HEK293 (cell line): Measurements from ENCODE around the gene EVA1B.

ENCODE experiments used
- CTCF ChIA-PET: fragments of 350-600 bp; formaldehyde crosslinking; extraction: SDS; loops from one replicate; lab custom pipeline; 2021; ENCODE audit warnings: antibody characterized with exemption; lab: Yijun Ruan, JAX
- POLR2A ChIA-PET: fragments of 300-600 bp; formaldehyde crosslinking; extraction: SDS; loops from one replicate; lab custom pipeline; 2020; ENCODE audit warnings: antibody characterized with exemption, inconsistent platforms; lab: Yijun Ruan, JAX
- H3K27ac ChIP-seq: fragments of 200-500 bp; sonication (Bioruptor generic); 2 replicates; pipeline ENCODE4 v1.5.1; 2014; ENCODE audit warnings: low read depth, low read length, control low read depth, inconsistent platforms; ENCODE audit errors: extremely low read depth
- H3K36me3 ChIP-seq, 2 experiments: fragments of 200-500 bp in 1 of 2; sonication (Bioruptor generic) in 1 of 2; 1 replicate in 1 of 2; 2 replicates in 1 of 2; pipeline ENCODE4 v1.5.1; 2014 to 2017; ENCODE audit warnings: inconsistent platforms in 2 of 2, low read length in 2 of 2; ENCODE audit not compliant: control insufficient read depth in 2 of 2, insufficient read depth in 1 of 2
- H3K4me1 ChIP-seq: fragments of 200-500 bp; sonication (Bioruptor generic); 2 replicates; pipeline ENCODE4 v1.5.1; 2014; ENCODE audit warnings: mild to moderate bottlenecking, low read length, inconsistent platforms; ENCODE audit not compliant: control insufficient read depth, insufficient read depth
- H3K4me3 ChIP-seq: 2 replicates; pipeline ENCODE4 v1.5.1; 2011; ENCODE audit warnings: low read depth, mild to moderate bottlenecking, control low read depth, low read length, moderate library complexity
- H3K9me3 ChIP-seq: fragments of 200-500 bp; sonication (Bioruptor generic); 2 replicates; pipeline ENCODE4 v1.5.1; 2014; ENCODE audit warnings: low read depth, low read length, inconsistent platforms; ENCODE audit not compliant: control insufficient read depth, insufficient read depth
- EGR2 ChIP-seq: fragments of 450-650 bp; formaldehyde crosslinking; IDR thresholded peaks from 2 replicates; pipeline ENCODE4 v1.5.1; 2016; ENCODE audit warnings: low read depth, missing biosample characterization, missing genetic modification characterization
- GLIS1 ChIP-seq: fragments of 450-650 bp; formaldehyde crosslinking; IDR thresholded peaks from 2 replicates; pipeline ENCODE4 v1.5.1; 2016; ENCODE audit warnings: missing biosample characterization, missing genetic modification characterization
- KLF1 ChIP-seq: fragments of 450-650 bp; formaldehyde crosslinking; IDR thresholded peaks from 2 replicates; pipeline ENCODE4 v1.5.1; 2016; ENCODE audit warnings: missing biosample characterization, missing genetic modification characterization
- KLF17 ChIP-seq: fragments of 450-650 bp; formaldehyde crosslinking; IDR thresholded peaks from 2 replicates; pipeline ENCODE4 v1.5.1; 2016; ENCODE audit warnings: missing biosample characterization, missing genetic modification characterization
- KLF9 ChIP-seq: fragments of 450-650 bp; formaldehyde crosslinking; IDR thresholded peaks from 2 replicates; pipeline ENCODE4 v1.5.1; 2016; ENCODE audit warnings: missing biosample characterization, missing genetic modification characterization, low read depth
- MEIS1 ChIP-seq: sonication (generic); formaldehyde crosslinking; IDR thresholded peaks from 2 replicates; pipeline ENCODE4 v1.8.1; 2022; ENCODE audit warnings: missing genetic modification reagents, mild to moderate bottlenecking, borderline replicate concordance
- SP2 ChIP-seq: fragments of 450-650 bp; formaldehyde crosslinking; IDR thresholded peaks from 2 replicates; pipeline ENCODE4 v1.5.1; 2016; ENCODE audit warnings: missing biosample characterization, missing genetic modification characterization
- SP7 ChIP-seq: fragments of 450-650 bp; formaldehyde crosslinking; IDR thresholded peaks from 2 replicates; pipeline ENCODE4 v1.5.1; 2016; ENCODE audit warnings: missing biosample characterization, missing genetic modification characterization
- ZBTB44 ChIP-seq: fragments of 450-650 bp; IDR thresholded peaks from 2 replicates; pipeline ENCODE4 v1.5.1; 2018; ENCODE audit warnings: missing biosample characterization, mild to moderate bottlenecking, missing genetic modification characterization
- ZBTB8A ChIP-seq: fragments of 450-650 bp; formaldehyde crosslinking; IDR thresholded peaks from 2 replicates; pipeline ENCODE4 v1.5.1; 2016; ENCODE audit warnings: missing biosample characterization, missing genetic modification characterization
- ZFP3 ChIP-seq: fragments of 450-650 bp; formaldehyde crosslinking; IDR thresholded peaks from 2 replicates; pipeline ENCODE4 v1.5.1; 2016; ENCODE audit warnings: low read depth, missing biosample characterization, missing genetic modification characterization
- ZNF184 ChIP-seq: fragments of 450-650 bp; IDR thresholded peaks from 2 replicates; pipeline ENCODE4 v1.5.1; 2018; ENCODE audit warnings: missing biosample characterization, mild to moderate bottlenecking, missing genetic modification characterization
- ZNF274 ChIP-seq, 2 experiments: fragments of 200-500 bp in 1 of 2; fragments of 450-650 bp in 1 of 2; sonication (Bioruptor generic) in 1 of 2; formaldehyde crosslinking in 1 of 2; IDR thresholded peaks; 2 replicates each; pipeline versions ENCODE4 v1.5.1 to v1.6.1; 2014 to 2016; ENCODE audit warnings: borderline replicate concordance in 1 of 2, inconsistent platforms in 1 of 2, low read length in 1 of 2, missing biosample characterization in 1 of 2, missing genetic modification characterization in 1 of 2
- ZNF398 ChIP-seq: fragments of 450-650 bp; formaldehyde crosslinking; IDR thresholded peaks from 2 replicates; pipeline ENCODE4 v1.5.1; 2017; ENCODE audit warnings: missing biosample characterization, missing genetic modification characterization
- ZNF404 ChIP-seq: fragments of 450-650 bp; formaldehyde crosslinking; IDR thresholded peaks from 2 replicates; pipeline ENCODE4 v1.5.1; 2017; ENCODE audit warnings: missing biosample characterization, missing genetic modification characterization
- ZNF423 ChIP-seq: fragments of 450-650 bp; formaldehyde crosslinking; IDR thresholded peaks from 2 replicates; pipeline ENCODE4 v1.5.1; 2016; ENCODE audit warnings: missing biosample characterization, missing genetic modification characterization
- ZNF433 ChIP-seq: fragments of 450-650 bp; formaldehyde crosslinking; IDR thresholded peaks from 2 replicates; pipeline ENCODE4 v1.5.1; 2016; ENCODE audit warnings: missing biosample characterization, missing genetic modification characterization, low read depth
- ZNF548 ChIP-seq: fragments of 450-650 bp; formaldehyde crosslinking; IDR thresholded peaks from 2 replicates; pipeline ENCODE4 v1.5.1; 2016; ENCODE audit warnings: missing biosample characterization, missing genetic modification characterization
- ZNF600 ChIP-seq: fragments of 450-650 bp; formaldehyde crosslinking; IDR thresholded peaks from 2 replicates; pipeline ENCODE4 v1.5.1; 2016; ENCODE audit warnings: missing biosample characterization, missing genetic modification characterization
- TF ChIP-seq, protein P1 (sequence below): fragments of 450-650 bp; formaldehyde crosslinking; IDR thresholded peaks from 2 replicates; pipeline ENCODE4 v1.5.1; 2016; ENCODE audit warnings: missing biosample characterization, missing genetic modification characterization
- TF ChIP-seq, protein P2 (sequence below): fragments of 450-650 bp; formaldehyde crosslinking; IDR thresholded peaks from 2 replicates; pipeline ENCODE4 v1.5.1; 2016; ENCODE audit warnings: missing biosample characterization, missing genetic modification characterization

The EVA1B gene

DNA sequence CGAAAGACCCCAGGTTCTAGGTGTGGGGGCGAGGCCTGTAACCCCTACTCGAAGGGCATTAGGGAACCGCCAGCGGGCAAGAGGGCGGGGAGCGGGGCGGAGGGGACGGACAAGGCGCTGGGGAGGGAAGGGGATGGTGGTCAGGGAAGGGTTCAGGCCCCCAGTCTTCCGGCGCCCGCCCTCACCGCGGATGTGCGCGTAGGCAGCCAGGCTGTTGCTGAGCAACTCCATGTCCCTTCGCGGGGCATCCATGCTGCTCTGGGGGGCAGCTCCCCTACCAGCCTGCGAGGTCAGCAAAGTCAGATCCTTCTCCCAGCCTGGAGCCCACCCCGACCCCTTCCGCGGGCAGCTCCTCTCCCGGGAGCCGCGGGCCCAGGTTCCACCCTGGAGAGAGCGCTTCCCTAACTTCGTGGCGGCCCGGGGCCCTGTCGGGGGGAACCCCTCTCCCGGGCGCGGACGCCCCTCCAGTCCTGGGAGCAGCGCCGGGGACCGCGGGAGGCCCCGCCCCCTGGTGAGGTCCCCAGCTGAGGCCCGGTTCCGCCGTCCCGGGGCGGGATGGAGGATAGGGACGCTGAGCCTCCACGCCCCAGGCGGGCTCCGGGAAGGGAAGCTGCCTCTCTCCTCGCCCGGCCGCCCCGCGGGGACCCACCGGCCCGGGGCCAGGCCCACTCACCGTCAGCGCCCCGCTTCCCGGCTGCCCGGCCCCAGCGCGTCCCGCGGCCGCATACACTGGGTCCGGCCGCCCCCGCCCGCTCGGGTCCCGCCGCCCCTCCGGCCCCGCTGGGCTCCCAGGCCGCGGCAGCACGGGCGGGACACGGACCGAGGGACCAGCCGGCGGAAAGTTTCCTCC lies 434 bp downstream of the EVA1B start (continued):
- TF ChIP-seq, protein P1, sequence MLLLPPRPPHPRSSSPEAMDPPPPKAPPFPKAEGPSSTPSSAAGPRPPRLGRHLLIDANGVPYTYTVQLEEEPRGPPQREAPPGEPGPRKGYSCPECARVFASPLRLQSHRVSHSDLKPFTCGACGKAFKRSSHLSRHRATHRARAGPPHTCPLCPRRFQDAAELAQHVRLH (tag by site-specific recombination): no peak
- TF ChIP-seq ZBTB8A (tag by site-specific recombination) (peak; percentile 34), ZNF398 (tag by site-specific recombination) (peak; percentile 51; the same call in 1 of the 2 replicates), KLF9 (peak; percentile 40; the same call in 1 of the 2 replicates), KLF17 (tag by site-specific recombination) (0 out of 2 replicates have a peak, but pooled peaks have one; percentile 41), ZNF423 (tag by site-specific recombination) (peak; percentile 15; the same call in 1 of the 2 replicates), GLIS1 (tag by site-specific recombination) (peak; percentile 97), SP7 (tag by site-specific recombination) (0 out of 2 replicates have a peak, but pooled peaks have one; percentile 12), ZNF548 (no peak), ZNF184 (no peak)
- TF ChIP-seq, protein P2, sequence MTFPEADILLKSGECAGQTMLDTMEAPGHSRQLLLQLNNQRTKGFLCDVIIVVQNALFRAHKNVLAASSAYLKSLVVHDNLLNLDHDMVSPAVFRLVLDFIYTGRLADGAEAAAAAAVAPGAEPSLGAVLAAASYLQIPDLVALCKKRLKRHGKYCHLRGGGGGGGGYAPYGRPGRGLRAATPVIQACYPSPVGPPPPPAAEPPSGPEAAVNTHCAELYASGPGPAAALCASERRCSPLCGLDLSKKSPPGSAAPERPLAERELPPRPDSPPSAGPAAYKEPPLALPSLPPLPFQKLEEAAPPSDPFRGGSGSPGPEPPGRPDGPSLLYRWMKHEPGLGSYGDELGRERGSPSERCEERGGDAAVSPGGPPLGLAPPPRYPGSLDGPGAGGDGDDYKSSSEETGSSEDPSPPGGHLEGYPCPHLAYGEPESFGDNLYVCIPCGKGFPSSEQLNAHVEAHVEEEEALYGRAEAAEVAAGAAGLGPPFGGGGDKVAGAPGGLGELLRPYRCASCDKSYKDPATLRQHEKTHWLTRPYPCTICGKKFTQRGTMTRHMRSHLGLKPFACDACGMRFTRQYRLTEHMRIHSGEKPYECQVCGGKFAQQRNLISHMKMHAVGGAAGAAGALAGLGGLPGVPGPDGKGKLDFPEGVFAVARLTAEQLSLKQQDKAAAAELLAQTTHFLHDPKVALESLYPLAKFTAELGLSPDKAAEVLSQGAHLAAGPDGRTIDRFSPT: 0 out of 2 replicates have a peak, but pooled peaks have one; percentile 38
- TF ChIP-seq, all 188 proteins: peak for 20

- no peaks in the 10 kb centered on the region for H3K9me3 ChIP-seq
- CTCF ChIA-PET: interaction anchor here (0.6 to 1.5 kb wide), 2 partner anchors 20 to 436 kb away, joined by 3 read pairs; no protein-coding TSS in a partner anchor
- H3K27ac ChIP-seq: no peak overlapping the region
- H3K4me1 ChIP-seq: no peaks in the 10 kb centered on the region; the same call in 1 of the 2 replicates
- H3K4me3 ChIP-seq: no peak overlapping the region
- POLR2A ChIA-PET: interaction anchor here (1.7 to 2.1 kb wide), 2 partner anchors 15 to 16 kb away, joined by 6 to 11 read pairs; partner anchors contain the start of gene SH3D21
- TF ChIP-seq EGR2 (0 out of 2 replicates have a peak, but pooled peaks have one; percentile 12), SP2 (no peak)
- H3K36me3 ChIP-seq: peaks cover 0 to 35% of the 10 kb centered on the region in 2 experiments; a peak in 1 of 3 replicates
These were observed 1.2 kb downstream of the EVA1B start for GRCh38 chr1:36322041-36322785.

GRCh38 chr1:36321119-36321951 lies 2.1 kb downstream of the EVA1B start:
- ChIA-PET CTCF (interaction anchor here (1.5 kb wide), 1 partner anchor 21 kb away, joined by 3 read pairs; no protein-coding TSS in a partner anchor), POLR2A (interaction anchor here (1.7 kb wide), 1 partner anchor 14 kb away, joined by 6 read pairs; no protein-coding TSS in a partner anchor)
- no peak overlapping the region for H3K4me3 ChIP-seq
- H3K9me3 ChIP-seq: no peaks in the 10 kb centered on the region
- no peaks in the 10 kb centered on the region; the same call in 1 of the 2 replicates for H3K4me1 ChIP-seq
- H3K36me3 ChIP-seq: peaks cover 0 to 44% of the 10 kb centered on the region in 2 experiments; a peak in 1 of 3 replicates
- H3K27ac ChIP-seq: no peak overlapping the region
- TF ChIP-seq ZNF433 (tag by site-specific recombination) (no peak), KLF1 (0 out of 2 replicates have a peak, but pooled peaks have one; percentile 11), ZFP3 (tag by site-specific recombination) (no peak), ZNF404 (no peak), KLF9 (no peak), ZNF600 (tag by site-specific recombination) (peak; percentile 59), ZBTB44 (tag by site-specific recombination) (no peak), MEIS1 (CRISPR knock-in tag) (no peak), ZNF274 (IDR thresholded peaks at IDR 0.05; ENCODE audit: low read length) (no peak), ZNF274 (tag by site-specific recombination; IDR thresholded peaks at IDR 0.05; ENCODE audit: borderline replicate concordance) (no peak)
